Endothelial cell of umbilical vein (primary cell): ENCODE results near the gene OSCAR. TPM values are rescaled to one million over a fixed set of nuclear protein-coding genes. Genes with fewer than 3 reads are reported as not detected.

ENCODE experiments used
- BruUV-seq: library from RNA; stranded (reverse); fragments of 400-500 nt; replicated peaks from 2 replicates; lab custom pipeline; 2021; lab: Mats Ljungman, UMichigan
- CTCF ChIA-PET: fragments of 300-600, 350-600 bp; sonication (Branson Sonifier 250); formaldehyde crosslinking; loops from one replicate; lab custom pipeline; 2021; ENCODE audit warnings: antibody characterized with exemption, inconsistent platforms; lab: Charles Lee
- POLR2A ChIA-PET: fragments of 300-600, 350-600 bp; sonication (Branson Sonifier 250); formaldehyde crosslinking; loops from one replicate; lab custom pipeline; 2021; ENCODE audit warnings: antibody characterized with exemption, inconsistent platforms; lab: Charles Lee
- DNase-seq: peaks from one replicate; pipeline ENCODE4 v3.0.0-alpha.2; 2011; ENCODE audit warnings: low read depth, low spot score
- FAIRE-seq: peaks from 2 replicates; lab custom pipeline; 2011; peaks lifted over from hg19 to GRCh38; lab: Jason Lieb, UNC
- H2AFZ ChIP-seq: 2 replicates; pipeline ENCODE4 v1.6.0; 2012; ENCODE audit warnings: low read depth, low read length, control low read depth, inconsistent platforms
- H3K27ac ChIP-seq: 2 replicates; pipeline ENCODE4 v1.5.1; 2011; ENCODE audit warnings: low read depth, mild to moderate bottlenecking, control low read depth, low read length, moderate library complexity; ENCODE audit not compliant: insufficient read depth
- H3K27me3 ChIP-seq, 2 experiments: 2 replicates each; pipeline versions ENCODE4 v1.6.0 to v1.6.1; 2011; ENCODE audit warnings: low read length in 2 of 2, mixed read lengths in 1 of 2; ENCODE audit not compliant: control insufficient read depth in 2 of 2, insufficient read depth in 2 of 2
- H3K36me3 ChIP-seq, 2 experiments: 2 replicates in 1 of 2; 3 replicates in 1 of 2; pipeline ENCODE4 v1.5.1; 2011; ENCODE audit warnings: low read length in 2 of 2, mild to moderate bottlenecking in 1 of 2, moderate library complexity in 1 of 2; ENCODE audit not compliant: control insufficient read depth in 2 of 2, insufficient read depth in 2 of 2; ENCODE audit errors: extremely low read depth in 1 of 2
- H3K4me1 ChIP-seq: 3 replicates; pipeline ENCODE4 v1.5.1; 2011; ENCODE audit warnings: mild to moderate bottlenecking, low read length; ENCODE audit not compliant: control insufficient read depth, insufficient read depth; ENCODE audit errors: extremely low read depth
- H3K4me2 ChIP-seq: 2 replicates; pipeline ENCODE4 v1.6.1; 2011; ENCODE audit warnings: low read length, control low read depth, mixed read lengths; ENCODE audit not compliant: insufficient read depth
- H3K4me3 ChIP-seq, 3 experiments: fragments of 200-600 bp in 1 of 3; sonication (generic), shearing (Covaris generic) in 1 of 3; replicated peaks in 1 of 3; 2 replicates each; pipeline ENCODE4 v1.5.1; 2011 to 2016; ENCODE audit warnings: control low read depth in 3 of 3, low read length in 3 of 3, mild to moderate bottlenecking in 2 of 3, inconsistent platforms in 1 of 3, low read depth in 1 of 3, moderate library complexity in 1 of 3; ENCODE audit not compliant: insufficient read depth in 1 of 3
- H3K79me2 ChIP-seq: 2 replicates; pipeline ENCODE4 v1.6.0; 2012; ENCODE audit warnings: low read length, inconsistent platforms; ENCODE audit not compliant: control insufficient read depth, insufficient read depth
- H3K9ac ChIP-seq: replicated peaks from 2 replicates; pipeline ENCODE3; 2011; ENCODE audit warnings: low read length, control low read depth; ENCODE audit not compliant: insufficient read depth; ENCODE audit errors: extremely low read depth
- H3K9me1 ChIP-seq: replicated peaks from 3 replicates; pipeline ENCODE4 v1.6.0; 2011; ENCODE audit warnings: mild to moderate bottlenecking, low read length; ENCODE audit not compliant: control insufficient read depth, insufficient read depth; ENCODE audit errors: extremely low read depth
- H3K9me3 ChIP-seq: replicated peaks from 2 replicates; pipeline ENCODE4 v1.5.1; 2012; ENCODE audit warnings: low read length, inconsistent platforms; ENCODE audit not compliant: control insufficient read depth, insufficient read depth
- H4K20me1 ChIP-seq: replicated peaks from 2 replicates; pipeline ENCODE3; 2011; ENCODE audit warnings: mild to moderate bottlenecking, low read length; ENCODE audit not compliant: control insufficient read depth, insufficient read depth; ENCODE audit errors: extremely low read depth
- EZH2 ChIP-seq: IDR thresholded peaks from 2 replicates; pipeline ENCODE4 v1.6.1; 2012; ENCODE audit warnings: borderline replicate concordance, low read depth, mild to moderate bottlenecking, moderate library complexity, low read length, inconsistent platforms; ENCODE audit not compliant: severe bottlenecking
- FOS ChIP-seq: IDR thresholded peaks from 2 replicates; pipeline ENCODE4 v1.6.1; 2011; ENCODE audit warnings: mild to moderate bottlenecking, low read length, moderate library complexity, borderline replicate concordance; ENCODE audit not compliant: insufficient read depth
- GATA2 ChIP-seq: IDR thresholded peaks from 2 replicates; pipeline ENCODE4 v1.7.0; 2011; ENCODE audit warnings: low read depth, mild to moderate bottlenecking, moderate library complexity, mixed read lengths, low read length; ENCODE audit not compliant: insufficient read length, insufficient read depth
- JUN ChIP-seq: IDR thresholded peaks from 2 replicates; pipeline ENCODE4 v1.6.1; 2011; ENCODE audit warnings: borderline replicate concordance, low read depth; ENCODE audit not compliant: insufficient read length, insufficient read depth
- MYC ChIP-seq: IDR thresholded peaks from one replicate; pipeline ENCODE4 v1.6.1; 2011; ENCODE audit warnings: mild to moderate bottlenecking, low read depth, low read length
- POLR2A ChIP-seq: IDR thresholded peaks from 2 replicates; pipeline ENCODE4 v1.6.1; 2012; ENCODE audit warnings: low read depth, mild to moderate bottlenecking, control low read depth, low read length
- POLR2AphosphoS5 ChIP-seq: IDR thresholded peaks from 2 replicates; pipeline ENCODE4 v1.6.1; 2012; ENCODE audit warnings: low read depth, mild to moderate bottlenecking, control low read depth, low read length, moderate library complexity; ENCODE audit not compliant: insufficient read depth
- dilution Hi-C: fragments of 300-500 bp; cut with MboI; formaldehyde crosslinking; loops from one replicate; pipeline ENCODE4 v1.15.0; 2019; ENCODE audit warnings: low sequenced_read_pairs; ENCODE audit not compliant: extremely low pct_ligation_motif_present
- intact Hi-C: fragments of 100-400 bp; cut with micrococcal nuclease; formaldehyde crosslinking; loops from one replicate; pipeline ENCODE4 v1.10.0; 2022
- polyA plus RNA-seq, 4 experiments: library from polyadenylated mRNA; depleted of rRNA in 3 of 4; stranded (reverse) in 3 of 4; unstranded in 1 of 4; fragments of >200 nt; gene quantifications; 2 replicates each; pipeline versions ENCODE4 v1.2.1 to v1.2.3, GENCODE V29; 2011 to 2012; ENCODE audit warnings: missing spikeins in 1 of 4
- total RNA-seq: library from RNA; stranded (reverse); gene quantifications from 2 replicates; pipeline ENCODE4 v1.2.3, GENCODE V29; 2021
- TF ChIP-seq, protein P1 (sequence below), 2 donors: IDR thresholded peaks; 1 replicate in 1 of 2; 2 replicates in 1 of 2; pipeline ENCODE4 v1.5.1; 2011; ENCODE audit warnings: low read length in 2 of 2, mild to moderate bottlenecking in 2 of 2, moderate library complexity in 2 of 2, control low read depth in 1 of 2, inconsistent platforms in 1 of 2, low read depth in 1 of 2; ENCODE audit not compliant: insufficient read depth in 1 of 2; ENCODE audit errors: extremely low read depth in 1 of 2
- TF ChIP-seq, protein P2 (sequence below): IDR thresholded peaks from 2 replicates; pipeline ENCODE4 v1.6.1; 2011; ENCODE audit not compliant: insufficient read depth, insufficient read length

OSCAR gene
- total and polyA plus RNA-seq, 2 donors (not counting 3 experiments of a cell fraction or from before 2014, with no cell fraction given), result 0.08 TPM; not detected in 1

DNA sequence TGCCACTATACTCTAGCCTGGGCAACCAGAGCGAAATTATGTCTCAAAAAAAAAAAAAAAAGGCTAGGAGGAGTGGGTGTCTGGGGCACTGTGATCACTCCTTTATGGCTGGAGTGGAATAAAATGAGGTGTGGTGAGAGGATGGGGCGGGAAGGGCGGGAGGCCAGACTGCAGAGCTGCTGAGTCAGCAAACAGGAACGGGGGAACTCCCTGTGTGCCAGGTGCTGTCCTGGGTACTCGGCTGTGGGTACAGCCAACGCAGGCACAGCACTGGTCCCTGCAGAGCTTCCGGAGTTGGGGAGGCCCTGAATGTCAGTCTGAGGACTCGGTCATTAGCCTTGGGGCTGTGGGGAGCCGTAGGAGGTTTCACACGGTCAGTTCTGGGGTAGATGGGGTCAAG lies 20.7 kb upstream of the OSCAR start:
- dilution Hi-C loops, result no loop called here

More for the DNA sequence above, 20.7 kb upstream of the OSCAR start:
- DNase-seq (no peak), FAIRE-seq (no peak)
- no peak overlapping the region for H3K4me3 ChIP-seq
- no peaks in the 10 kb centered on the region for H4K20me1 ChIP-seq
- no TSS peak for BruUV-seq
- H3K9me3 ChIP-seq, result no peaks in the 10 kb centered on the region
- no peak overlapping the region for H2AFZ ChIP-seq
- POLR2A ChIA-PET, result no interaction called here
- H3K4me1 ChIP-seq, result peaks cover 3% of the 10 kb centered on the region
- H3K4me2 ChIP-seq, result no peak overlapping the region
- intact Hi-C loops, result no loop called here
- CTCF ChIA-PET, result no interaction called here
- H3K36me3 ChIP-seq, result peaks cover 12 to 53% of the 10 kb centered on the region in 2 experiments
- H3K79me2 ChIP-seq, result peaks cover 11% of the 10 kb centered on the region
- no peak overlapping the region for H3K9ac ChIP-seq
- no peaks in the 10 kb centered on the region for H3K9me1 ChIP-seq
- no peak overlapping the region for H3K27ac ChIP-seq
- TF ChIP-seq EZH2 (no peak), POLR2AphosphoS5 (no peak), GATA2 (no peak), FOS (no peak), POLR2A (no peak), JUN (no peak), MYC (no peak)
- TF ChIP-seq, protein P1, sequence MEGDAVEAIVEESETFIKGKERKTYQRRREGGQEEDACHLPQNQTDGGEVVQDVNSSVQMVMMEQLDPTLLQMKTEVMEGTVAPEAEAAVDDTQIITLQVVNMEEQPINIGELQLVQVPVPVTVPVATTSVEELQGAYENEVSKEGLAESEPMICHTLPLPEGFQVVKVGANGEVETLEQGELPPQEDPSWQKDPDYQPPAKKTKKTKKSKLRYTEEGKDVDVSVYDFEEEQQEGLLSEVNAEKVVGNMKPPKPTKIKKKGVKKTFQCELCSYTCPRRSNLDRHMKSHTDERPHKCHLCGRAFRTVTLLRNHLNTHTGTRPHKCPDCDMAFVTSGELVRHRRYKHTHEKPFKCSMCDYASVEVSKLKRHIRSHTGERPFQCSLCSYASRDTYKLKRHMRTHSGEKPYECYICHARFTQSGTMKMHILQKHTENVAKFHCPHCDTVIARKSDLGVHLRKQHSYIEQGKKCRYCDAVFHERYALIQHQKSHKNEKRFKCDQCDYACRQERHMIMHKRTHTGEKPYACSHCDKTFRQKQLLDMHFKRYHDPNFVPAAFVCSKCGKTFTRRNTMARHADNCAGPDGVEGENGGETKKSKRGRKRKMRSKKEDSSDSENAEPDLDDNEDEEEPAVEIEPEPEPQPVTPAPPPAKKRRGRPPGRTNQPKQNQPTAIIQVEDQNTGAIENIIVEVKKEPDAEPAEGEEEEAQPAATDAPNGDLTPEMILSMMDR (IDR thresholded peaks at IDR 0.05; ENCODE audit: extremely low read depth in 1 of 2, insufficient read depth in 1 of 2, low read depth in 1 of 2, low read length in 2 of 2), result no peak
- TF ChIP-seq, protein P2, sequence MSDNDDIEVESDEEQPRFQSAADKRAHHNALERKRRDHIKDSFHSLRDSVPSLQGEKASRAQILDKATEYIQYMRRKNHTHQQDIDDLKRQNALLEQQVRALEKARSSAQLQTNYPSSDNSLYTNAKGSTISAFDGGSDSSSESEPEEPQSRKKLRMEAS, result no peak
- H3K27me3 ChIP-seq, result no peaks in the 10 kb centered on the region
